GM19324 (cell line): Measurements from ENCODE around the gene SPON1.

Experiments
- ATAC-seq: cut with Tn5 transposase; IDR thresholded peaks from one replicate; pipeline ENCODE4 v1.9.1; 2021; ENCODE audit warnings: mild to moderate bottlenecking, moderate library complexity; ENCODE audit not compliant: unreplicated experiment, low FRiP score

SPON1 gene

GRCh38 chr11:14308114-14308896, 345.8 kb downstream of the SPON1 start:
- ATAC-seq: peak; percentile 34

DNA sequence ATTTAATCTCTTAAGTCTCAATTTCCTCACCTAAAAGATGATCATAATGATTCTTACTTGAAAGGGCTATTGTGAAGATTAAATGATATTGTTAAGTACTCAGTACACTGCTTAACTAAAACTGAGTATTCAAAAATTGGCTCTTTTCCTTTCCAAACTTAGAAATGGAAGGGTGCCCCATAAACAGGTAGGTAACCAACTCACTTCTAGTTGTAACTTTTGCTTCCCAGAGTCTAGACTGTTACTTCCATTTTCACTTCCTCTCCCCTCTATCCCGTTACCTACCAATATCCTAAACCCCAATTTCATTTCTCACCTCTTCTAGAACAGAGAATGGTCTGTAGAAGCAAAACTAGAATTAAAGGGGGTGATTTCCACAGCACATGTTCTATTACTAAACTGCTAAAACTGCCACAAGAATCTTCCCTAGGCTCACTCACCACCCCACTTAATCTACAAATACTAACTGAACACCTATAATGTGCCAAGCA, 346.4 kb downstream of the SPON1 start:
- peak; percentile 39 for ATAC-seq

DNA sequence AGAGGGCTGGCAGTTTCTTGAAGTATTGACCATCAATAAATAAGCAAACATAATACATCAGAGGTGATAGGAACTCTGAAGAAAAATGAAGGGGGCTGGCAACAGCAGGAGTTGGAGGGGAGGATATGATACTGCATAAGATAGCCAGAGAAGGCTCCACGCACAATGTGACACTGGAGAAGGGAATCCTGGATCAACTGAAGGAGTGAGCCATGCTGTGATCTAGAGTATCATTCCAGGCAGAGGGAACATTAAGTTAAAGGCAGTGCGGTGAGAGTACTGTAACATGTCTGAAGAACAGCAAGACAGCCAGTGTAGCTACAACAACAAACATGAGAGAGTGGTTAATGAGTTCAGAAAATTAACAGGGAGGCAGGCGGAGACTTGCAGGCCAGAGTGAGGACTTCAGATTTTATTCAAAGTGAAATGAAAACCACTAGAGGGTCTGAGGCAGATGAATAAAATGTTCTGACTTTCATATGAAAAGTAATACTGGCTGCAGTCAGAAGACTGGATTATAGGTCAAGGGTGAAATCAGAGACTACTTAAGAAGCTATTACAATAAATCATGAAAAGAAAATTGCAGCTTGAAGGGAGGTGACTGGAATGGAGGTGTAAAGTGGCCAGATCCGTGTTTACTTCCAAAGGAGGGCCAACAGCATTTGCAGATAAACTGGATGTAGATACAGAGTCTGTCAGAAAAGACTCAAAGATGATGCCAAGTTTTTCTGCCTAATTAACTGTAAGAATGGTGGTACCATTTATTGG, 347.1 kb downstream of the SPON1 start:
- peak; percentile 27 for ATAC-seq

- no peak for ATAC-seq
Observed at GRCh38 chr11:14310679-14311078, 348.2 kb downstream of the SPON1 start.

DNA sequence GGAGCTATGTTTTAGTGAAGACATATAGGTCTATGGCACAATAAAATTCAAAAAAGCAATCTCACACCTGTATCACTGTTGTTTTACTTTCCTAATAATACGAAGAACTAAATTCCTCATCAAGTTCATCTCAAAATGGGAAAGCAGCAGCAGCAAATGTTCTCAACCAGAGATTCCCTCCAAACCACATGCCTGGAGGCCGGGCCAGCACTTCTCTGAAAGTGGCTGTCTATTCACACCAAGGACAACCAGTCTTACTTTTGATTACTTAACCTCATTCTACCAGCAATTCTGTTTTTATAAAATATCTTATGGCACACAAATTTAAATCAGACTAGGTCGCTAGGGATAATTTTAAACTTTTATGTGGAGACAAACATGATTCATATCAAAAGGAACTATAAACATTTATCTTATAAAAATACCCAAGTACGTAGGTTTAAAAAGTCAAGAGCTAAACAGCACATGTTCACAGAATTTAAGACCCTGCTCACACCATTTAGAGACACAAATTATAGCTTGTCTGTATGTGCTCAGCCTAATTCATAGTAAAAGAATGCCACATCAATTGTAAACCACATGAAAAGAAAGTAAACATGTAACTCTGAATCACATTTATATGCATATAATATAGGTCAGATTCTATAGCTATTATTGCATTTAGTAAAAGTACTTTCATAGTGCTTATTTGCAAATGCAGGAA, 350.4 kb downstream of the SPON1 start:
- ATAC-seq: no peak

GRCh38 chr11:14314127-14314526, 351.6 kb downstream of the SPON1 start:
- no peak for ATAC-seq

DNA sequence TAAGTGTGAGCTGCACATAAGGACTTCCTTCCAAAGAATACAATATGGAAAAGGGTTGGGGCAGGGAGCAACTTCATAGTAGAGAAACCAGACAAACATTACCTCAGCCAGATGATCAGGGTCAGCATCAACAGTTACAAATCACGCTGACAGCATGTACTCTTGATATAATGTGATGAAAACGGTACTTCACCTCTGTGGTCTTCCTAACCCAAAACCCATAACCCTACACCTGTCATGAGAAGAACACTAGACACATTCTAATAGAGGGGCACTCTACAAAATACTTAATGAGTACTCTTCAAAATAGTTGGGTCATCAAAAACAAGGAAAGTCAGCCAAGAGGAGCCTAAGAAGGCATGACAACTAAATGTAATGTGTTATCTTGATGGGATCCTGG, 352.6 kb downstream of the SPON1 start:
- ATAC-seq: no peak
